CD4-positive, alpha-beta T cell treated with Interleukin-4 for 4 hours (primary cell): Measurements from ENCODE around the gene KRT78.

Source experiments
- DNase-seq: peaks from one replicate; pipeline ENCODE4 v3.0.0-alpha.2; 2020

Gene KRT78

GRCh38 chr12:52794479-52795331 lies 54.1 kb downstream of the KRT78 start:
- DNase-seq, result no peak

- no peak for DNase-seq
These were observed 56.4 kb downstream of the KRT78 start for GRCh38 chr12:52792185-52793029.

DNA sequence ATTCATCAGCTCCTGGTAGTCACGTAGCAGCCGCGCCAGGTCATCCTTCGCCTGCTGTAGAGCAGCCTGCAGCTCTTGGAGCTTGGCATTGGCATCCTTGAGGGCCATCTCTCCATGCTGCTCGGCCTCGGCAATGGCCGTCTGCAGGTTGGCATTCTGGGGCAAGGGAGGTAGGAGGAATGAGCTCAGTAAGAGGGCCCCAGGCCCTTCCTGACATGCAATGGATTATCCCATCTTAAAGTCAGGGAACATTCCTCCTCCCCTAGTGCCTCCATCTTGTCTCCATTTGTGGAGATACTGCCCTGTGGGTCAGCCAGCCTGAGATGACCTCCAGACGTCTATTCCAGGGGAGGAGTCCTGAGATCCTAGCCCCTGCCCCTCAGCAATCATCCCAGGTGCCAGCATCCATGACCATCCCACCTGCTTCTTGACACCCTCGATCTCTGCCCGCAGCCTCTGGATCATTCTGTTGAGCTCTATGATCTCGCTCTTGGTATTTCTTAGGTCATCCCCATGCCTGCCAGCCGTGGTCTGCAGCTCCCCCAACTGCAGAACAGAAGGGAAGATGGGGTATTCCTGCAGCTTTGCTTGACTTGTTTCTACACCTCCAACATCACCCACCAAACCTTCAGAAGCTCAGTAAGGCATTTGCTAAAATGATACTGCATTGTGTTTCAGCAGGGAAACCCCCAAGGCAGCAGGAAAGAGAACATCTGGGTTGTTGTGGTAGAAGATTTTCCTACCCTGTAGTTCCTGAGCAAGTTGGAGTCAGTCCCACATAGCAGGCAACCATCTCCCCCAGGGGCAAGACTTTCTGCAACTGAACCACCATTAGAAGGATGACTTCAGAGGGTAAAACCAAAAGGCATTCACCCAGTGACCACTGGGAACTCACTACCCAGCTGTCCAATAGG lies 57.3 kb downstream of the KRT78 start:
- DNase-seq, result no peak

DNA sequence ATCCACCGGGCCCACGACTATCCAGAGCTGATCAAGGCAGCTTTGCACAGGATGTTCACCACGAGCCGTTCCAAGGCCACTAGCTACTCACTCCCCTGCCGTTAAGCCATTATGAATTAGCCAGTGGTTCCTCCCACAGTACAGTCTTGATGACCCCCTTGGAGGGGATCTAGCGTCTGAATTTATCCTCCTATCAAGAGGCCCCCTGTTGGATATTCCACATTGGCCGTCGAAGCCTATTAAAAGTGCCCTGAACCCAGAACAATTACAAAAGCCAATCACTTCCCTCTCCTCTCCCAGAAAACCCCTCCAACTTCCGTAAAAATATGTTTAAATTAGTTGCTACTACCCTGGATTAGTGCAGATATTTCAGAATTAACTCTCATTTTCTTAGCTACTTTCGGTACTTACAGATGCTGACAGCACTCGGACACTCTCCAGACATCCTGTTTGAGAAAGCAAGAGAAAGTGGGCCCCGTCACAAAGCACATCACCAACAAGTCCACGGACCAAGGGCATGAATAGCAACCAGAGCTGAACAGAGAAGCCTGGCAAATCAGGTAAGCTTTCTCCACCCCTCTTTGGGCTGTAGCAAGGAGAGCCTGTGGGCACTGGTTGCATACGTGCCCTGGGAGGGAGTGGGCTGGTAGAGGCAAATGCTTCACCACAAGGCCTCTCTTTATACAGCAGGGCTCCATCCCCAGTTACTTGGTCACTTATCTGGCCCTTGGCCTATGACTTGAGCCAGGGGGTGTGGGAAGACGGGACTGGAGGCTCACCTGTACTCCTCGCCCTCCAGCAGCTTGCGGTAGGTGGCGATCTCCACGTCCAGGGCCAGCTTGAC lies 58.1 kb downstream of the KRT78 start:
- DNase-seq, result no peak

DNA sequence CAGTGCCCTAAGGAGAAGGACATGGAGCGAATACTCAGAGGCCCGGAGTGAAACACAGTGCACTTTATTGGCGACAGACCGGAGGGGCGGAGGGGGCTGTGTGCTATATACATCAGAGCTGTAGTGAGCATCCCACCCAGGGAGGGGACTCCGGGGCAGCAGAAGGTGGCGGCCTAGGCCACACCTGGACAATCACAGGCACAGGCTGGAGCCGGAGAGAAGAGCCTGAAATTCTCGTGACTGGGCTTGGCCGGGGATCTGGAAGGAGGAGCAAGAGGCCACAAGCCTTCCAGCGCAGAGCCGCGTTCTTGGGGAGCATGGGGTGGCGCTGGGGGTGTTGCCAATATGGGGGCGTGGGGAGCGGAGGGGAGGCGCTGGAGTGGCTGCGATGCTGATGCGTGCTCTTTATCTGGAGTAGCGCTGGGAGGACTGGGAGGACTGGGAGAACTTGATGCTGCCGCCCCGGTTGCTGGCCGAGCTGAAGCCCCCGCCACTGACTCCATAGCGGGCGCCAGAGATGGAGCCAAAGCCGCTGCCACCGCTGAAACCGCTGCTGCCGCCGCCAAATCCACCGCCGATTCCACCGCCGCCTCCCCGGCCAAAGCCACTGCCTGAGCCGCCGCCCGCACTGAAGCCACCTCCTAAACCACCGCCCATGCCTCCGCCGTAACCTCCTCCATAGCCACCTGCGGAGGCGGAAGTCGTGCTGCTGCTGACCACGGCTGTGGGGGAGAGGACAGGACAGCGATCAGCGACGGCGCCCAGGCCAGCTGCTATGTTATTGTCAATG lies 59.0 kb downstream of the KRT78 start:
- DNase-seq, result no peak

DNA sequence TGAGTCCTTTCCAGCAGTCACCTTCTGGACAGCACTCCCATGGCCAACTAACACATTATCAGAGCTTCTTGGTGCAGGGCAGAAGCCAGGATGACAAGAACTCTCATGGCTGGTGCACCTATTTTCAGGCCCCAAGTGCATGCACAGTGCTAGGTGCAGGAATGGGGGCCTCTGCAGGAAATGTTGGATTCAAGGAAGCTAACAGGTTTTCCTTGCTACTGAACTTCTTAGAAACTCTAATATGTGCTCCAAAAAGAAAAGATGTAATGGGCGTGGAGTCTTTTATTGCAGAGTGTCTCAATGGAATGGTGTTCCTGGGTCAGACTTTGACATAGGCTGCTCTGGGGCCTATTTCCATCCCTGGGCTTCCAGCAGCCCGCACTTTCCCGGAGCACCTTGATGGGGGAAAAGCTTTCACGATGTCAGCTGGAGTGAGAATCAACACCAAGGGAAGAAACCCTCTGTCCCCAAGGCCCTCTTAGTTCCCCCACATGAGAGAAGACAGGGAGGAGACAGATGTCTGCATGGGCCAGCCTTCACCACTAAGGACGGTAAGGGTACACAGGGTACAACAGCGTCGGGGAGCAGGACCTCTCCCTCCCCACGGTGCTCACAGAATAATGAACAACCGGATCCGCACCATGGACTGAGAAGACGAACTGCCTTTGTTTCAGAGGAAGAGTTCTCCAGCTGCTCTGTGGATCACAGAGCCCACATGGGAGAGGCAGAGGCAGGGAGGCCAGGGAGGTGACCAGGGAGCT lies 59.7 kb downstream of the KRT78 start:
- no peak for DNase-seq

- DNase-seq, result no peak
These were observed 60.5 kb downstream of the KRT78 start for GRCh38 chr12:52788192-52788875.
